ENCODE data around the gene ANKRD49.

The ANKRD49 gene

DNA sequence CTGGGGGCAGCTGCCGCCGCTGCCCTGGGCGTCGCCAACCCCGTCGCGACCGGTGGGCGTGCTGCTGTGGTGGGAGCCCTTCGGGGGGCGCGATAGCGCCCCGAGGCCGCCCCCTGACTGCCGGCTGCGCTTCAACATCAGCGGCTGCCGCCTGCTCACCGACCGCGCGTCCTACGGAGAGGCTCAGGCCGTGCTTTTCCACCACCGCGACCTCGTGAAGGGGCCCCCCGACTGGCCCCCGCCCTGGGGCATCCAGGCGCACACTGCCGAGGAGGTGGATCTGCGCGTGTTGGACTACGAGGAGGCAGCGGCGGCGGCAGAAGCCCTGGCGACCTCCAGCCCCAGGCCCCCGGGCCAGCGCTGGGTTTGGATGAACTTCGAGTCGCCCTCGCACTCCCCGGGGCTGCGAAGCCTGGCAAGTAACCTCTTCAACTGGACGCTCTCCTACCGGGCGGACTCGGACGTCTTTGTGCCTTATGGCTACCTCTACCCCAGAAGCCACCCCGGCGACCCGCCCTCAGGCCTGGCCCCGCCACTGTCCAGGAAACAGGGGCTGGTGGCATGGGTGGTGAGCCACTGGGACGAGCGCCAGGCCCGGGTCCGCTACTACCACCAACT lies 51.0 kb downstream of the ANKRD49 start:
- no peak for DNase-seq (ENCODE audit: low read depth)

DNA sequence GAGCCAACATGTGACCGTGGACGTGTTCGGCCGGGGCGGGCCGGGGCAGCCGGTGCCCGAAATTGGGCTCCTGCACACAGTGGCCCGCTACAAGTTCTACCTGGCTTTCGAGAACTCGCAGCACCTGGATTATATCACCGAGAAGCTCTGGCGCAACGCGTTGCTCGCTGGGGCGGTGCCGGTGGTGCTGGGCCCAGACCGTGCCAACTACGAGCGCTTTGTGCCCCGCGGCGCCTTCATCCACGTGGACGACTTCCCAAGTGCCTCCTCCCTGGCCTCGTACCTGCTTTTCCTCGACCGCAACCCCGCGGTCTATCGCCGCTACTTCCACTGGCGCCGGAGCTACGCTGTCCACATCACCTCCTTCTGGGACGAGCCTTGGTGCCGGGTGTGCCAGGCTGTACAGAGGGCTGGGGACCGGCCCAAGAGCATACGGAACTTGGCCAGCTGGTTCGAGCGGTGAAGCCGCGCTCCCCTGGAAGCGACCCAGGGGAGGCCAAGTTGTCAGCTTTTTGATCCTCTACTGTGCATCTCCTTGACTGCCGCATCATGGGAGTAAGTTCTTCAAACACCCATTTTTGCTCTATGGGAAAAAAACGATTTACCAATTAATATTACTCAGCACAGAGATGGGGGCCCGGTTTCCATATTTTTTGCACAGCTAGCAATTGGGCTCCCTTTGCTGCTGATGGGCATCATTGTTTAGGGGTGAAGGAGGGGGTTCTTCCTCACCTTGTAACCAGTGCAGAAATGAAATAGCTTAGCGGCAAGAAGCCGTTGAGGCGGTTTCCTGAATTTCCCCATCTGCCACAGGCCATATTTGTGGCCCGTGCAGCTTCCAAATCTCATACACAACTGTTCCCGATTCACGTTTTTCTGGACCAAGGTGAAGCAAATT lies 51.7 kb downstream of the ANKRD49 start:
- no peak for DNase-seq (ENCODE audit: low read depth)

- DNase-seq (ENCODE audit: low read depth) = no peak
Observed at GRCh38 chr11:94546162-94546470, 52.3 kb downstream of the ANKRD49 start.

- no peak for DNase-seq (ENCODE audit: low read depth)
Observed at GRCh38 chr11:94546886-94547285, 53.1 kb downstream of the ANKRD49 start.

- DNase-seq (ENCODE audit: low read depth) = no peak
Observed at GRCh38 chr11:94549146-94549545, 55.4 kb downstream of the ANKRD49 start.
